ENCODE results near the gene FNDC3B.

Gene FNDC3B

GRCh38 chr3:172303941-172304558 is 264.7 kb downstream of the FNDC3B start:
- DNase-seq (ENCODE audit: low read depth in 2 of 2, low spot score in 1 of 2) = no peak

GRCh38 chr3:172305552-172305951 is 266.2 kb downstream of the FNDC3B start:
- DNase-seq (ENCODE audit: low read depth in 2 of 2, low spot score in 1 of 2) = no peak

- no peak for DNase-seq (ENCODE audit: low read depth in 2 of 2, low spot score in 1 of 2)
Observed at GRCh38 chr3:172305974-172306373, 266.6 kb downstream of the FNDC3B start.

- DNase-seq (ENCODE audit: low read depth in 2 of 2, low spot score in 1 of 2) = no peak
Observed at GRCh38 chr3:172307141-172307560, 267.8 kb downstream of the FNDC3B start.

- DNase-seq (ENCODE audit: low read depth in 2 of 2, low spot score in 1 of 2) = no peak
Observed at GRCh38 chr3:172309059-172309458, 269.7 kb downstream of the FNDC3B start.

GRCh38 chr3:172309741-172310427 is 270.5 kb downstream of the FNDC3B start:
- DNase-seq (ENCODE audit: low read depth in 2 of 2, low spot score in 1 of 2) = no peak

- no peak for DNase-seq (ENCODE audit: low read depth in 2 of 2, low spot score in 1 of 2)
Observed at GRCh38 chr3:172310428-172310760, 271.0 kb downstream of the FNDC3B start.

- DNase-seq (ENCODE audit: low read depth in 2 of 2, low spot score in 1 of 2) = no peak
Observed at GRCh38 chr3:172311217-172311616, 271.8 kb downstream of the FNDC3B start.

GRCh38 chr3:172312001-172312400 is 272.6 kb downstream of the FNDC3B start:
- DNase-seq (ENCODE audit: low read depth in 2 of 2, low spot score in 1 of 2) = no peak

GRCh38 chr3:172312711-172313110 is 273.3 kb downstream of the FNDC3B start:
- no peak for DNase-seq (ENCODE audit: low read depth in 2 of 2, low spot score in 1 of 2)

- no peak for DNase-seq (ENCODE audit: low read depth in 2 of 2, low spot score in 1 of 2)
Observed at GRCh38 chr3:172313671-172314070, 274.3 kb downstream of the FNDC3B start.

GRCh38 chr3:172314591-172315160 is 275.3 kb downstream of the FNDC3B start:
- DNase-seq (ENCODE audit: low read depth in 2 of 2, low spot score in 1 of 2) = no peak

GRCh38 chr3:172315401-172316091 is 276.2 kb downstream of the FNDC3B start:
- DNase-seq (ENCODE audit: low read depth in 2 of 2, low spot score in 1 of 2) = no peak

- no peak for DNase-seq (ENCODE audit: low read depth in 2 of 2, low spot score in 1 of 2)
Observed at GRCh38 chr3:172316758-172317157, 277.4 kb downstream of the FNDC3B start.

GRCh38 chr3:172317481-172317880 is 278.1 kb downstream of the FNDC3B start:
- DNase-seq (ENCODE audit: low read depth in 2 of 2, low spot score in 1 of 2) = no peak

GRCh38 chr3:172317984-172318383 is 278.6 kb downstream of the FNDC3B start:
- DNase-seq (ENCODE audit: low read depth in 2 of 2, low spot score in 1 of 2) = no peak

GRCh38 chr3:172319595-172319994 is 280.2 kb downstream of the FNDC3B start:
- DNase-seq (ENCODE audit: low read depth in 2 of 2, low spot score in 1 of 2) = no peak

GRCh38 chr3:172320468-172320867 is 281.1 kb downstream of the FNDC3B start:
- no peak for DNase-seq (ENCODE audit: low read depth in 2 of 2, low spot score in 1 of 2)

GRCh38 chr3:172321035-172321434 is 281.7 kb downstream of the FNDC3B start:
- DNase-seq (ENCODE audit: low read depth in 2 of 2, low spot score in 1 of 2) = no peak

GRCh38 chr3:172323894-172324610 is 284.7 kb downstream of the FNDC3B start:
- DNase-seq (ENCODE audit: low read depth in 2 of 2, low spot score in 1 of 2) = no peak

GRCh38 chr3:172324611-172325203 is 285.3 kb downstream of the FNDC3B start:
- no peak for DNase-seq (ENCODE audit: low read depth in 2 of 2, low spot score in 1 of 2)

Data from stimulated activated CD8-positive, alpha-beta memory T cell treated with anti-CD3 and anti-CD28 coated beads, Interleukin-4, amount 100 ng/mL, for 1 hour (primary cell).